GM21786 (cell line): Measurements from ENCODE around the gene NLGN1.

ENCODE experiments used
- ATAC-seq: cut with Tn5 transposase; IDR thresholded peaks from one replicate; pipeline ENCODE4 v1.9.1; 2021; ENCODE audit not compliant: unreplicated experiment

Gene NLGN1

DNA sequence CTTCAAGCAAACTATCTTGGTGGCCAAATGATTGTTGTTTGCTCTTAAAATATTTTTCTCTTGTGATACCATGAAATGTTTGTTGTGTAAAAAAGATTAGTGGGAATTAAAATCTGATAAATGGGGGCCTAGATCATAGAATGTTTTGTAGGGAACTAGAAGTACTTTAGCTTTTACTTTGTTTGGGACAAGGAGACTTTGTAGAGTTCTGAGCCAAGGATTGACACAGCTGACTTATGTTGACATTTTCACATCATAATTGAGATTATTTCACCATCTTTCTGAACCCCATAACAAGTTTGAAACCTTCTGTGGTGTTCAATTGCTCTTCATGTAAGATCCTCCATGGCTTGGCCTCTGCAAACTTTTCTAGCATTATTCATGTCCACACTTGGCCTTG, 235.4 kb downstream of the NLGN1 start:
- ATAC-seq, result no peak

- no peak for ATAC-seq
Observed at GRCh38 chr3:173635826-173636225, 238.3 kb downstream of the NLGN1 start.

DNA sequence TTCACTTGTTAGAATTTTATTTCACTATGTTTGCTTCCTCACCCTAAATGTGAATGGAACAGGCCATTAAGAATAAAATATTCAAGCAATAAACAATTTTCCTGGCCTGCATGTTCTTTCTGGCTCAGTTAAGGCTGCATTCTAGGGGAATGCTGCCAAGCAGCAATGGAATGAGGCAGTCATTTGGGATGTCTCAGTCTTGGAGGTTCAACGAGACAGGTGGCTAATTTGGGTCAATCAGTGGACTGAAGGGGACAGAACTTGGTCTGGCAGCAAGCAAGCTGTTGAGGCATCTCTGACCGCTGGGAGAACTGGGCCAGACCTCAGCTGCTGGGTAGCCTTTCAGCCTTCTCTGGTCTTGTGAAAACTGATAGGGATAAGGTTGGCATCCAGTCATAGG, 241.6 kb downstream of the NLGN1 start:
- ATAC-seq, result no peak

- no peak for ATAC-seq
Observed at GRCh38 chr3:173641696-173642095, 244.2 kb downstream of the NLGN1 start.

- no peak for ATAC-seq
Observed at GRCh38 chr3:173644086-173645082, 246.8 kb downstream of the NLGN1 start.

- ATAC-seq, result no peak
Observed at GRCh38 chr3:173650596-173650995, 253.1 kb downstream of the NLGN1 start.

- ATAC-seq, result no peak
Observed at GRCh38 chr3:173652093-173652492, 254.5 kb downstream of the NLGN1 start.

GRCh38 chr3:173653781-173654180, 256.2 kb downstream of the NLGN1 start:
- ATAC-seq, result no peak

DNA sequence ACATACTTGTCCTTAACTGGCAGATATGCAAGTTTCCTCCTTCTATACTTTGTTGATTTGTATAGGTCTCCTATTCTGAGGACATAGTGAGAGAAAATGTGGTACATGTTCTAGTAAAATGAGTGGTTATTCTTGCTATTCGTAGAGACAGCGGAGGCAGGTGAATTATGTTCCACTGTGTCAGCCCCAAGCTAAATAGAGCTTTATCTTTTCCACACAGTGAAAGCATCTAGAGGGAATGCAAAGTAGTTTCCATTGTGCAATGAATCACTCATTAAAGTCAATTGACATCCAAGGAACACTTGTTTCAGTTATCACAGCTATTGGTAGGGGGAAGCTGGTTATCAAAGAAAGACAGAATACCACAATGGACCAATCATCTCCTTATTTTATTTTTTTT, 262.4 kb downstream of the NLGN1 start:
- no peak for ATAC-seq

DNA sequence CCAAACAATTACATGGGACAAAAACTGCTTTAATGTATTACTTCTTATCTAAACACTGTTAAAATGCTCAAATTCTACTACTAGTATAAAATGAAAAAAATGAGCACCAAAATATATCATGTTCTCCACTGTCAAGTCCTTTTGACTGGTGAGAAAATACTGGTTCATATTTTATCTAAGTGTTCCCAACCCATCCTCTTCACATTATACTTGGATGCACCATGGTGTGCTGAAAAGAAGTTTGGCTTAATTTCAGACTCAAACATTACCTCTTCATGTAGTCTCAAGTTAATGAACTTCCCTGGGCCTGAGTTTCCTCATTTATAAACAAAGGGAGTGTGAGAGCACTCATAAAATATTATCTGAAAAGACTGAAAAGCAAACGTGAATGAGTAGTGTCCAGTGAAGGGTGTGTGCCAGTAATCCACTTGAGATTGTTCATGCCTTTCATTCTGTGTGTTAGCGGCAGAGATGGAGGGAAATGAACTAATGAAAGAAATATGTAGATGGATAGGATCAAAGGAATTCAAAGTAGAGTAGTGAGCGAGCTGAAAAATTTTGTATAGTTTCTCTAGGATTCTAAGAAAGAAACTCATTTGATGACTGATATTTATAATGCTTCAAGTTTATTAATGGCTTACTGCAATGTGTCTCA, 263.2 kb downstream of the NLGN1 start:
- ATAC-seq, result no peak

DNA sequence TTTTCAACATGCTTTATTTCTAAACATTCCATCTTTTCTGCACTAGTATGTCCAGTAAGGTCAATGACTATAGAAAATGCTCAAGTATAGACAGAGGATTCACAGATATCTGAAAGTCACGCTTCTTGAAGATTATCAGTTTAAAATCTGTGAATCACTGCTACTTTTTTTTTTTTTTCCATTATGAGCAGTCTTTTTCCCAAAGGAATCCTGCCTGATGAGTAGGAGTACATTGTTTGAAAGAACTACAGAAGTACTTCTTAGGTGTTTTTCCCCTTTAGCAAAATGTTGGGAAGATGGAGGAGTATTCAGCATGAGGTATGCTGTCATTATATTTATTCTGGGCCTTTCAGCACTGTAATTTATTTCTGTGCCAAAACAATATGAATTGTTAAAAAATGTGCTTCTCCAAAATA, 266.2 kb downstream of the NLGN1 start:
- ATAC-seq, result no peak

- no peak for ATAC-seq
Observed at GRCh38 chr3:173676094-173676493, 278.6 kb downstream of the NLGN1 start.

DNA sequence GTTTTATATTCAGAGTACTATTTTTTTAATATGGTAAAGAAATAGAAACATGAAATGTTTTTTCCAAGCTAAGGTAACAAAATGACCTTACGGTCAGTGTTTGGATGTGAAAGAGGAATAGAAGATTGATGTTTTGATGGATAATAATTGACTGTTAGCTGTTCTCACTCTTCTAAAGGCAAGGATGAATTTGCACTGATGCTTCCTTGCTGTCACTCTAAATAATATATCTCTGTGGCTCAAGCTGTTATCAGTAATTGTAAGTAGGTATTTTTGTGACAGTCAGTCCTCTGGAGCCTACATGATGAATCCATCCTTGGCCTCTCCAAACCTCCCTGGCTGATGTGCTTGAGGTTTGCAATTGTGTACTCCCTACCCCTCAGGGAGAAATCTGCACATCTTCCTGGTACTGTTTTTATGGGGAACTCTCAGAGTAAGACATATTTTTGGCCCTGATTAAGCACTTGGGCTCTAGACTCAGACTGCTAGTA, 283.7 kb downstream of the NLGN1 start:
- no peak for ATAC-seq

DNA sequence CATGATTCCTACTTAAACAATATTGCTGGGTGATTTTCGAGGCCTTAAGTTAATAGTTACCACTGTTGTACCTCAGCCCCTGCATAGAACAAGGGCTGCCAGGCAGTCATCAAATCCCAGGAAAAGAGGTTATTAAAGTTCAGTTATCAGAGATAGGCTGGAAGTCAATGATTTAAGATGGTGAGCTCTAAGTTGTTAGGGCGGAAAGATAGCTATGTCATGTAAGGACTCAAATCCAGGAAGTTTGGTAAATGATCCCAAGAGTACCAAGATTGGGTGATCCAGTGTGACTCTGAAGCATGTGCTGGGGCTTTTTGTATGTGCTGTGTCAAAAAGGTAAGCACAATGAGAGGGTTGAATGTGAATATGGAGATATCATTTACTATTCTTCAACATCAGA, 287.9 kb downstream of the NLGN1 start:
- ATAC-seq, result no peak

GRCh38 chr3:173688216-173688842, 290.8 kb downstream of the NLGN1 start:
- ATAC-seq, result no peak

DNA sequence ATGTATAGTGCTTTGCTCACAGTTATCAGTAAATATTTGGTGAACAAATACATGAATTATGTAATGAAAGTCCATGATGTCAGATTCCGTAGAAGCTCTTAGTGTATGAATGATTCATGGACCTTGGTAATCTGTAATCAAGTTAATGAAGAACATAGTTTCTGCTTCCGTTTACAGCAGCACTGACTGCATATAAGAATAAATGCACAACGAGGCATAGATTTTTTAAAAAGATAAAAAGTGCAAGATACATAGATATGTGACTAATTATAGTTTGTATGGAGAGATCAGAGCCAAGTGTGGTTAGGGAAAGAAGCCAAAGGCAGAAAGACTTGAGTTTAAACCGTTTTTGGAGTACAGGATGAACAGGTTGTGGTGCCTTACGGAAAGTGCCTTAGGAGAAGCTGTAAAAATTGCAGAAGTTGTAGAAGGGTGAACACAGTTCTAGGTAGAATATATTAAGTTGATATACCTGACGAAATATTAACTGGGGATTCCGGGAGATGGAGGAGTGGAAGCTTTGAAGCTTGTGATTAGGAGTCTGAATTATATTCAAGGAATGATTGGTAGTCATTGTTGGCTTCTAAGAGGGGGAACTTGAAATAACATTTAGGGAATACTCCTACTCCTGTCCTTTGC, 293.1 kb downstream of the NLGN1 start:
- ATAC-seq, result no peak

- no peak for ATAC-seq
Observed at GRCh38 chr3:173699353-173699752, 301.8 kb downstream of the NLGN1 start.

GRCh38 chr3:173700336-173700735, 302.8 kb downstream of the NLGN1 start:
- no peak for ATAC-seq

- no peak for ATAC-seq
Observed at GRCh38 chr3:173702561-173702960, 305.0 kb downstream of the NLGN1 start.

GRCh38 chr3:173703771-173704170, 306.2 kb downstream of the NLGN1 start:
- no peak for ATAC-seq

- no peak for ATAC-seq
Observed at GRCh38 chr3:173706630-173707029, 309.1 kb downstream of the NLGN1 start.
